Activated CD8-positive, alpha-beta T cell treated with anti-CD3 and anti-CD28 coated beads for 36 hours (primary cell): Measurements from ENCODE around the gene ALDH4A1. TPM values are rescaled to one million over a fixed set of nuclear protein-coding genes. Genes with fewer than 3 reads are reported as not detected.

Experiments used
- ATAC-seq: fragments of 200-7000 bp; cut with Tn5 transposase; one replicate; pipeline ENCODE4 v1.10.0; 2021; ENCODE audit warnings: mild to moderate bottlenecking, moderate library complexity
- CTCF ChIA-PET: fragments of 350-600 bp; sonication (Branson Sonifier 250); formaldehyde crosslinking; loops from one replicate; lab custom pipeline; 2021; ENCODE audit warnings: antibody characterized with exemption; lab: Charles Lee
- POLR2A ChIA-PET: fragments of 350-600 bp; sonication (Branson Sonifier 250); formaldehyde crosslinking; loops from one replicate; lab custom pipeline; 2021; ENCODE audit warnings: antibody characterized with exemption; lab: Charles Lee
- DNase-seq: peaks from one replicate; pipeline ENCODE4 v3.0.0-alpha.2; 2020
- H3K27ac Mint-ChIP-seq: one replicate; pipeline ENCODE4 v1.8.0; 2021; ENCODE audit warnings: mild to moderate bottlenecking, mixed read lengths
- H3K27me3 Mint-ChIP-seq: one replicate; pipeline ENCODE4 v1.8.0; 2021; ENCODE audit warnings: mixed read lengths
- H3K36me3 Mint-ChIP-seq: one replicate; pipeline ENCODE4 v1.8.0; 2021; ENCODE audit warnings: low read depth, mixed read lengths
- H3K4me1 Mint-ChIP-seq: one replicate; pipeline ENCODE4 v1.8.0; 2021; ENCODE audit warnings: low read depth, mixed read lengths
- H3K4me3 Mint-ChIP-seq: one replicate; pipeline ENCODE4 v1.8.0; 2021; ENCODE audit warnings: mild to moderate bottlenecking, moderate library complexity, mixed read lengths
- H3K9me3 Mint-ChIP-seq: one replicate; pipeline ENCODE4 v1.8.0; 2021; ENCODE audit warnings: mixed read lengths
- intact Hi-C: fragments of 100-400 bp; cut with micrococcal nuclease; formaldehyde crosslinking; loops from one replicate; pipeline ENCODE4 v1.10.0; 2022
- total RNA-seq, 2 experiments: library from RNA; stranded (reverse); gene quantifications; one replicate each; pipeline ENCODE4 v1.2.3, GENCODE V29; 2021
- TF ChIP-seq, protein P1 (sequence below): fragments of 200-600 bp; IDR thresholded peaks from one replicate; pipeline ENCODE4 v1.8.0; 2022; ENCODE audit warnings: antibody characterized with exemption, mild to moderate bottlenecking

The ALDH4A1 gene
- total RNA-seq, 2 experiments from 2014 or later, result 3.9 to 4.3 TPM

DNA sequence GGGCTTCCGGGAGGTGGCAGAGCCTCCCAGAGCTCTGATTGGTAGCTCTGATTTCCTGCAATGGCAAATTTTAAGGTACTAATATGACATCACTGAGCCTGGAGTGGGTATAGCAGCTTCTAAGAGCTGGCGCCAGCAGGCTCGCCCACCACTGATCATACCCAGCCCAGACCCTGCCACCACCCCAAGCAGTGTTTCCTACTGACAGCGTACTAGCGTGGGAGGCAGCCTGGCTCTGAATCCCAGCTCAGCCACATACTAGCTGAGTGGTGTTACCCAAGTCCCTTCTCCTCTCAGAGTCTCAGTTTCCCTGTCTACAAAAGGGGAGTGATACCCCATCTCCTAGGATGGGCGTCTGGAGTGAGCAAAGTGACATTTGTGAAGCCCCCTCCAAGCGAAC is 13.0 kb upstream of the ALDH4A1 start:
- ChIA-PET POLR2A (interaction anchor here (1.0 to 3.8 kb wide), 4 partner anchors 12 to 44 kb away, joined by 3 to 23 read pairs (median 5); partner anchors contain the start of gene ALDH4A1), CTCF (interaction anchor here (0.8 to 5.4 kb wide), 7 partner anchors 8 to 198 kb away, joined by 3 to 75 read pairs (median 17); no protein-coding TSS in a partner anchor)
- peaks cover 5% of the 10 kb centered on the region for H3K4me1 Mint-ChIP-seq
- DNase-seq, result no peak
- H3K9me3 Mint-ChIP-seq, result no peaks in the 10 kb centered on the region
- ATAC-seq, result no peak
- TF ChIP-seq, protein P1, sequence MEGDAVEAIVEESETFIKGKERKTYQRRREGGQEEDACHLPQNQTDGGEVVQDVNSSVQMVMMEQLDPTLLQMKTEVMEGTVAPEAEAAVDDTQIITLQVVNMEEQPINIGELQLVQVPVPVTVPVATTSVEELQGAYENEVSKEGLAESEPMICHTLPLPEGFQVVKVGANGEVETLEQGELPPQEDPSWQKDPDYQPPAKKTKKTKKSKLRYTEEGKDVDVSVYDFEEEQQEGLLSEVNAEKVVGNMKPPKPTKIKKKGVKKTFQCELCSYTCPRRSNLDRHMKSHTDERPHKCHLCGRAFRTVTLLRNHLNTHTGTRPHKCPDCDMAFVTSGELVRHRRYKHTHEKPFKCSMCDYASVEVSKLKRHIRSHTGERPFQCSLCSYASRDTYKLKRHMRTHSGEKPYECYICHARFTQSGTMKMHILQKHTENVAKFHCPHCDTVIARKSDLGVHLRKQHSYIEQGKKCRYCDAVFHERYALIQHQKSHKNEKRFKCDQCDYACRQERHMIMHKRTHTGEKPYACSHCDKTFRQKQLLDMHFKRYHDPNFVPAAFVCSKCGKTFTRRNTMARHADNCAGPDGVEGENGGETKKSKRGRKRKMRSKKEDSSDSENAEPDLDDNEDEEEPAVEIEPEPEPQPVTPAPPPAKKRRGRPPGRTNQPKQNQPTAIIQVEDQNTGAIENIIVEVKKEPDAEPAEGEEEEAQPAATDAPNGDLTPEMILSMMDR, result no peak
- peaks cover 18% of the 10 kb centered on the region for H3K36me3 Mint-ChIP-seq
- H3K27me3 Mint-ChIP-seq, result no peaks in the 10 kb centered on the region
- no peak overlapping the region for H3K4me3 Mint-ChIP-seq
- no peak overlapping the region for H3K27ac Mint-ChIP-seq
- intact Hi-C loops, result no loop called here

DNA sequence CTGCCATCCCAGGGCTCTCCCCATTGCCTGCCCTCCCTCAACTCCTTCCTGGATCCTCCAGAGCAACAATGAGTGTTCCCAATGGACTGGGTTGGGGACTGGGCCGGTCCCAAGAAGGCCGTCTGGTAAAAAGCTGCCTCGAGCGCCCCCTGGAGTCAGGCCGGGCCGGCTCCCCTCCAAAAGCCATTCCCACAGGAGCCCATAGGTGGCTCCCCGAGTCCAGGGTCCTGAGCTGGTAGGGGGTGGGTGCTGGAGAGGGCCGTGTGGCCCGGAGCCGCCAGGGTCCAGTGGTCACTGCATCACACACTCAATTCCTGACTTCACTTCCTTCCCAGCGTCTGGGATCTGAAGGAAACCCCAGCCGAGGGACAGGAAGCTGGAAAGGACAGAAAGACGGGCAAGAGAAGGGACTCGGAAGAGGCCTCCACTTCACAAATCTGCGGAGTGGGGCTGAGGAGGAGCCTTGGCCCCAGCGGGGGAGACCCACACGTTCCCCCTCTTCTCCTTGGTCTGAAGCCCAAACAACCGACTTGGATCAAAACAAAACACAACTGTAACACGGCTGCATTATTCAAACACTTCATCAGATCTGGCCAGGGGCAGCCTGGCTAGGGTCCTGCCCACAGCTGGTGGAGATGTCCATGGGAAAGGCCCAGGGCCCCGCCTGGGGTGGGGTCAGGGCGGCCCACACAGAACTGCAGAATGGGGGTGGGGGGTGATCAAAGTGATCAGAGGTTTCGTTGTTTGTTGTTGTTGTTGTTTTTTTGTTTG is 10.9 kb upstream of the ALDH4A1 start:
- peak; percentile 92 for ATAC-seq
- TF ChIP-seq, protein P1, result peak; percentile 98
- DNase-seq, result peak; percentile 83
- CTCF ChIA-PET, result interaction anchor here (0.7 to 5.4 kb wide), 53 partner anchors 9 to 245 kb away, joined by 3 to 75 read pairs (median 5); partner anchors contain the start of genes ALDH4A1 and IFFO2
- Mint-ChIP-seq H3K36me3 (peaks cover 34% of the 10 kb centered on the region), H3K9me3 (peaks cover 7% of the 10 kb centered on the region), H3K27ac (peak overlapping the region; percentile 76), H3K4me1 (peaks cover 23% of the 10 kb centered on the region), H3K4me3 (no peak overlapping the region), H3K27me3 (no peaks in the 10 kb centered on the region)
- POLR2A ChIA-PET, result interaction anchor here (0.8 to 3.8 kb wide), 4 partner anchors 10 to 38 kb away, joined by 4 to 23 read pairs (median 5); partner anchors contain the start of gene ALDH4A1
- intact Hi-C loops, result no loop called here

DNA sequence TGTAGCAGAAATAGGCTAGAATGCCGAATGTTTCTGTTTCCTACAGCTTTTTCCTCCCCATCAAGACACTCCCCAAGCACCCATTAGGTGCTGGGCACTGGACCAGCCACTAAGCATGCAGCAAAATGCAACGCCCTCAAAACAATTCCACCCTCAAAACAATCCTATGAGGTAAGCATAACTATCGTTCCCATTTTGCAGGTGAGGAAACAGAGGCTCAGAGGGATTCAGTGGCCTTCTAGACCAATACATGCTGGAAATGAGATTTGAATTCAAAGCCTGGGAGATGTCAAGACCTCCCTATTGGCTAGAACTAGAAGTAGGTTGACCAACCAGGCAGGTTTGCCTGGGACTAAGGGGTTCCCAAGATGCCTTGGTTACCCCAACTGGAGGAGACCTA is 10.2 kb upstream of the ALDH4A1 start:
- ChIA-PET POLR2A (interaction anchor here (1.0 to 2.0 kb wide), 4 partner anchors 12 to 39 kb away, joined by 3 to 6 read pairs (median 4); no protein-coding TSS in a partner anchor), CTCF (interaction anchor here (0.7 to 5.4 kb wide), 46 partner anchors 8 to 245 kb away, joined by 3 to 75 read pairs (median 6); partner anchors contain the start of genes ALDH4A1 and IFFO2)
- H3K4me1 Mint-ChIP-seq, result peaks cover 26% of the 10 kb centered on the region
- intact Hi-C loops, result no loop called here
- no peak overlapping the region for H3K27ac Mint-ChIP-seq
- no peaks in the 10 kb centered on the region for H3K27me3 Mint-ChIP-seq
- TF ChIP-seq, protein P1, result no peak
- peaks cover 40% of the 10 kb centered on the region for H3K36me3 Mint-ChIP-seq
- ATAC-seq (no peak), DNase-seq (no peak)
- peaks cover 7% of the 10 kb centered on the region for H3K9me3 Mint-ChIP-seq
- no peak overlapping the region for H3K4me3 Mint-ChIP-seq

DNA sequence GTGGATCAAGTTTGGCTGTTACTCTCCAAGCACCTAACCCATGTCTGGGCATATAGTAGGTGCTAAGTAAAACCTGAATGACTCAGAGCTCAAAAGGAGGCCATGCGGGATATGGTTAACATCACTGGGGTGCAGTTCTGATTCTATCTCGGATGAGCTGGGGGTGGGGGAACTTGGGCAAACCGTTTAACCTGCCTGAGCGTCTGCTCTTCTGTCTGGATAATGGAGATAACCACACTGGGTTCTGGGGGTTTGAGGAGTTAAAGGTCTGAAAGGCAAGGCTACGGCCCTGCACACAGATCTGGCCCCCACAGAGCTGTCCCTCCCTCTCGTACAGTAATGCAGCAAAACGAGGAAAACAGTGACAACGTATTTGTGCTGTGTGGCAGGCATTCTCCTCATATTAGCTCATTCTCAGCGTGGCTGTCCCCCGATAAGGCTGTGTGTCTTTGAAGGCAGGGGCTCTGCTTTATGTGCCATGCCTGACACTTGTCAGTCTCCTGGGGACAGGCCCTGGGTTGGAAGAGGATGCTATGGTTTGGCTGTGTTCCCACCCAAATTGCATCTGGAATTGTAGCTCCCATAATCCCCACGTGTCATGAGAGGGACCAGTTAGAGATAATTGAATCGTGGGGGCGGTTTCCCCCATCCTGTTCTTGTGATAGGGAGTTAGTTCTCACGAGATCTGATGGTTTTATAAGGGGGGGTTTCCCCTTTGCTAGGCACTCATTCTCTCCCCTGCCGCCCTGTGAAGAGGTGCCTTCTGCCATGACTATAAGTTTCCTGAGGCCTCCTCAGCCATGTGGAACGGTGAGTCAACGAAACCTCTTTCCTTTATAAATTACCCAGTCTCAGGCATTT is 6.8 kb upstream of the ALDH4A1 start:
- ATAC-seq (no peak), DNase-seq (peak; percentile 39)
- Mint-ChIP-seq H3K4me3 (no peak overlapping the region), H3K36me3 (peaks cover 44% of the 10 kb centered on the region), H3K4me1 (peaks cover 26% of the 10 kb centered on the region), H3K27ac (peak overlapping the region; percentile 66), H3K9me3 (peaks cover 7% of the 10 kb centered on the region), H3K27me3 (no peaks in the 10 kb centered on the region)
- CTCF ChIA-PET, result interaction anchor here (0.6 to 4.7 kb wide), 20 partner anchors 15 to 226 kb away, joined by 3 to 33 read pairs (median 8); partner anchors contain the start of gene IFFO2
- TF ChIP-seq, protein P1, result no peak
- intact Hi-C loops, result loop anchor here (5.0 to 10.0 kb wide), 2 partner anchors 43 to 166 kb away; no protein-coding TSS in a partner anchor
- POLR2A ChIA-PET, result interaction anchor here (1.0 to 1.4 kb wide), 4 partner anchors 12 to 153 kb away, joined by 4 to 7 read pairs (median 4); no protein-coding TSS in a partner anchor
